Measurements from ENCODE around the gene ST3GAL3. TPM values are rescaled to one million over a fixed set of nuclear protein-coding genes. Genes with fewer than 3 reads are reported as not detected.

The ST3GAL3 gene
- total and polyA plus RNA-seq, 7 donors = 22.2 to 53.2 (median 44.5) TPM

- ATAC-seq (peak; percentile 83 to 91 (median 85)), DNase-seq (peak in 1 of 2 donors; percentile 63)
- intact Hi-C loops (cut with DNase I) = no loop called here
- TF ChIP-seq CTCF (IDR thresholded peaks at IDR 0.05) = no peak
- Histone ChIP-seq H3K36me3 (ENCODE audit: insufficient read depth in 1 of 2, low read depth in 1 of 2) (no peaks in the 10 kb centered on the region), H3K27ac (peak overlapping the region; percentile 86), H3K27me3 (ENCODE audit: insufficient read depth in 3 of 3, low read length in 2 of 3) (no peaks in the 10 kb centered on the region), H3K4me1 (peaks cover 48% of the 10 kb centered on the region), H3K9me3 (peaks cover 7% of the 10 kb centered on the region), H3K4me3 (no peak overlapping the region)
- 31 to 57% (median 39%) methylated on average over 3 of the region's 3 CpGs for WGBS, 3 donors
These were observed 76.4 kb downstream of the ST3GAL3 start for GRCh38 chr1:43783671-43784205.

- peak overlapping the region; percentile 20 for H3K27ac ChIP-seq
- TF ChIP-seq CTCF (IDR thresholded peaks at IDR 0.05) = no peak
- H3K9me3 ChIP-seq = no peaks in the 10 kb centered on the region
- no peak for DNase-seq
- peaks cover 42% of the 10 kb centered on the region for H3K4me1 ChIP-seq
- no peak for ATAC-seq
- H3K4me3 ChIP-seq = no peak overlapping the region
- intact Hi-C loops (cut with DNase I) = loop anchor here in 1 of 2 donors (5.0 kb wide), 1 partner anchor 36 kb away; no protein-coding TSS in a partner anchor
- H3K27me3 ChIP-seq (ENCODE audit: insufficient read depth in 3 of 3, low read length in 2 of 3) = no peaks in the 10 kb centered on the region
- 79 to 80% (median 79%) methylated on average over 13 of the region's 13 CpGs for WGBS, 3 donors
- no peaks in the 10 kb centered on the region for H3K36me3 ChIP-seq (ENCODE audit: insufficient read depth in 1 of 2, low read depth in 1 of 2)
These were observed 79.0 kb downstream of the ST3GAL3 start for GRCh38 chr1:43786201-43786958.

GRCh38 chr1:43786960-43787359, 79.6 kb downstream of the ST3GAL3 start:
- Histone ChIP-seq H3K27ac (peak overlapping the region; percentile 20), H3K4me1 (peaks cover 40% of the 10 kb centered on the region), H3K36me3 (ENCODE audit: insufficient read depth in 1 of 2, low read depth in 1 of 2) (no peaks in the 10 kb centered on the region), H3K27me3 (ENCODE audit: insufficient read depth in 3 of 3, low read length in 2 of 3) (no peaks in the 10 kb centered on the region), H3K9me3 (no peaks in the 10 kb centered on the region), H3K4me3 (no peak overlapping the region)
- ATAC-seq (peak; percentile 68 to 81 (median 72)), DNase-seq (peak; percentile 33 to 62)
- no peak for TF ChIP-seq CTCF (IDR thresholded peaks at IDR 0.05)
- intact Hi-C loops (cut with DNase I) = loop anchor here in 1 of 2 donors (5.0 kb wide), 1 partner anchor 35 kb away; no protein-coding TSS in a partner anchor
- WGBS, 3 donors = 7 to 19% (median 8%) methylated on average over 1 of the region's 1 CpG

GRCh38 chr1:43789604-43790550, 82.5 kb downstream of the ST3GAL3 start:
- ATAC-seq = no peak
- 93 to 97% (median 95%) methylated on average over 3 of the region's 3 CpGs for WGBS, 3 donors
- H3K9me3 ChIP-seq = no peaks in the 10 kb centered on the region
- H3K4me3 ChIP-seq = no peak overlapping the region
- no peak overlapping the region for H3K27ac ChIP-seq
- peaks cover 21% of the 10 kb centered on the region for H3K4me1 ChIP-seq
- H3K27me3 ChIP-seq (ENCODE audit: insufficient read depth in 3 of 3, low read length in 2 of 3) = no peaks in the 10 kb centered on the region
- TF ChIP-seq CTCF (IDR thresholded peaks at IDR 0.05) = no peak
- peaks cover 0 to 12% of the 10 kb centered on the region in 2 donors for H3K36me3 ChIP-seq (ENCODE audit: insufficient read depth in 1 of 2, low read depth in 1 of 2)
- DNase-seq = no peak
- intact Hi-C loops (cut with DNase I) = loop anchor here in 1 of 2 donors (5.0 kb wide), 1 partner anchor 32 kb away; no protein-coding TSS in a partner anchor

Measured in psoas muscle (tissue), 8 donors.